Measurements from ENCODE around the gene MYH14.

DNA sequence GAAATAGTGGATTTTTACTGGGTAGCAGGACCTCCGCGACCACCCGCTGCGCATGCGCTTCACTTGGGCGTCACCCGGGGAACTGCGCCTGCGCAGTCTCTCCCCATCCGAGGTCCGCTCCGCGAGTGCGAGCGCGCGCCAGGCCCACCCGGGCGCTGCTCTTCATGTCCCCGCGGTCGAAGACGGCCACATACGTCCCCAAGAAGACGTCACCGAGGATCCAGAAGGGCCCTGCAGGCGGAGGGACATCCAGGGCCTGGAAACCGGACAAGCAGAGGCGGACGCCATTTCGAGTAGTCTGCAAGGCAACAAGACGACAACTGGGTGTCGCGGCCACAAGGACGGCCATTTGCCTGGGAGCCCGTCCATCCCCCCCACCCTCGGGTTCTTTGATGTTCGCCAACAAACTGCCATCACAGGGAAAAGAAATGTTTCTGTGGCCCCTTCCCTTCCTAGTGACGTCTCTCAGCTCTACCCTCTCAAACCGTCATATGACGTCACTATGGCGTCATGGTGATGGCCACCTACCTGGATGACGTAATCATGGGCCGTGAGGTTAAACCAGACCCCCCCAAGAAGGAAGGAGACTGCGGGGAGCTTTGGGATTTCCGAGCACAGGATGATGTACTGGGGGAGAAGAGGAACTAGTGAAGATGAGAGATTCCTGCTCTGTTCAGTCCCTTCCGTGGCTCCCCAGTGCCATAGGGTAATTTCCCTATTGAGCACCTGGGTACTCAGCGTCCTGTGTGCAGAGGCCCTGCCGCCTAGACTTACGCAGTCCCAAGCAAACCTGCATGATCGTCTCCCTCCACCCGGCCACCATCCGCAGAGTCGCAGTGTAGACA lies 155.3 kb downstream of the MYH14 start:
- TF ChIP-seq POLR2A (IDR thresholded peaks at IDR 0.05) (peak; percentile 47), CTCF (IDR thresholded peaks at IDR 0.05) (no peak)

Measured in breast epithelium (tissue), 3 donors.